Neural progenitor cell (in vitro differentiated cells): ENCODE measurements around the gene ALG1. TPM values are rescaled to one million over a fixed set of nuclear protein-coding genes. Genes with fewer than 3 reads are reported as not detected.

Experiments
- DNase-seq: peaks from one replicate; pipeline ENCODE4 v3.0.0-alpha.2; 2016; ENCODE audit warnings: low spot score
- H2AFZ ChIP-seq: fragments of 200-600 bp; sonication (generic); replicated peaks from 2 replicates; pipeline ENCODE4 v1.6.1; 2016; ENCODE audit warnings: antibody characterized with exemption
- H3F3A ChIP-seq: fragments of 200-600 bp; sonication (generic); 2 replicates; pipeline ENCODE4 v1.6.1; 2016; ENCODE audit warnings: antibody characterized with exemption, low read depth
- H3K27ac ChIP-seq: fragments of 200-600 bp; sonication (generic); 2 replicates; pipeline ENCODE4 v1.5.1; 2016; ENCODE audit warnings: mild to moderate bottlenecking
- H3K27me3 ChIP-seq: fragments of 200-600 bp; sonication (generic); 2 replicates; pipeline ENCODE4 v1.6.1; 2016; ENCODE audit warnings: mild to moderate bottlenecking, moderate library complexity
- H3K36me3 ChIP-seq: fragments of 200-600 bp; sonication (generic); 2 replicates; pipeline ENCODE4 v1.5.1; 2016
- H3K4me1 ChIP-seq: fragments of 200-600 bp; sonication (generic); 2 replicates; pipeline ENCODE4 v1.6.1; 2016; ENCODE audit warnings: mixed run types
- H3K4me2 ChIP-seq: fragments of 200-600 bp; sonication (generic); 2 replicates; pipeline ENCODE4 v1.6.1; 2016
- H3K4me3 ChIP-seq: fragments of 200-600 bp; sonication (generic); 2 replicates; pipeline ENCODE4 v1.5.1; 2016
- H3K79me2 ChIP-seq: fragments of 200-600 bp; sonication (generic); 2 replicates; pipeline ENCODE4 v1.6.1; 2016; ENCODE audit warnings: low read depth
- H3K9ac ChIP-seq: fragments of 200-600 bp; sonication (generic); 2 replicates; pipeline ENCODE4 v1.6.1; 2016
- H3K9me3 ChIP-seq: fragments of 200-600 bp; sonication (generic); 2 replicates; pipeline ENCODE4 v1.5.1; 2016; ENCODE audit warnings: low read depth
- H4K20me1 ChIP-seq: fragments of 200-600 bp; sonication (generic); 2 replicates; pipeline ENCODE4 v1.6.1; 2016; ENCODE audit warnings: low read depth
- H3K27ac Mint-ChIP-seq: 3 replicates; pipeline ENCODE4 v1.8.0; 2021; ENCODE audit warnings: mixed read lengths
- H3K27me3 Mint-ChIP-seq: 2 replicates; pipeline ENCODE4 v1.8.0; 2022; ENCODE audit warnings: low read depth, mild to moderate bottlenecking, inconsistent platforms, moderate library complexity, mixed read lengths; ENCODE audit not compliant: insufficient read depth
- H3K36me3 Mint-ChIP-seq: 3 replicates; pipeline ENCODE4 v1.8.0; 2021; ENCODE audit warnings: mixed read lengths
- H3K4me1 Mint-ChIP-seq: 3 replicates; pipeline ENCODE4 v1.8.0; 2021; ENCODE audit warnings: mixed read lengths
- H3K4me3 Mint-ChIP-seq: 3 replicates; pipeline ENCODE4 v1.8.0; 2021; ENCODE audit warnings: mild to moderate bottlenecking, moderate library complexity, mixed read lengths
- H3K9me3 Mint-ChIP-seq: 3 replicates; pipeline ENCODE4 v1.8.0; 2020; ENCODE audit warnings: mixed read lengths
- CTCF ChIP-seq: fragments of 200-600 bp; sonication (generic); IDR thresholded peaks from 2 replicates; pipeline ENCODE4 v1.5.1; 2017; ENCODE audit warnings: antibody characterized with exemption, mild to moderate bottlenecking
- EZH2 ChIP-seq: fragments of 200-600 bp; sonication (generic); IDR thresholded peaks from 2 replicates; pipeline ENCODE4 v1.6.1; 2017; ENCODE audit warnings: antibody characterized with exemption, mild to moderate bottlenecking, moderate library complexity
- EZH2phosphoT487 ChIP-seq: fragments of 200-600 bp; sonication (generic); IDR thresholded peaks from 2 replicates; pipeline ENCODE4 v1.6.1; 2017; ENCODE audit warnings: antibody characterized with exemption
- total RNA-seq: library from RNA; depleted of rRNA; stranded (reverse); fragments of >200 nt; gene quantifications from 2 replicates; pipeline ENCODE4 v1.2.3, GENCODE V29; 2015; ENCODE audit warnings: low replicate concordance

Gene ALG1
- total RNA-seq, 1 donor from 2014 or later = 6.1 TPM

DNA sequence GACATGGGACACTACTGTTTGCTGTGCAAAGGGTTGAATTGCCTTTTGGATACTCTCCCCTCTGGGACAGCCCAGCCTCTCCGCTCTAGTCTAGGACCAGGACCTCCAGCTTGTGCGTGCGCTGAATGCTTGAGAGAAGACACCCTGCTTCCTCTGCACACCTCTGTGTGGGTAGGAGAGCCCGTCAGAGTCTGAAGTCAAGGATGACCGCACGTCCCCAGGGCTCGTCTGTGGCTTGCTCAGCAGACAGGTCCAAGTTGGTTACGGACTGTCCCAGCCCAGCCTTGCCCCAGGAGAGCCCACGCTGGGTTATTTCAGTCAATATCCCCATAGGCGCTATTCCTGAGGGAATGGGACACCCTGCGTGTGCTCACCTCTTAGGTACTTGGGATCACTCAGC, 9.6 kb upstream of the ALG1 start:
- TF ChIP-seq EZH2 (no peak), EZH2phosphoT487 (no peak), CTCF (no peak)
- H3K27me3 Mint-ChIP-seq = peaks cover 8% of the 10 kb centered on the region
- DNase-seq = no peak
- no peaks in the 10 kb centered on the region for H3K9me3 Mint-ChIP-seq
- H3K4me3 Mint-ChIP-seq = no peak overlapping the region
- no peak overlapping the region for H3K4me3 ChIP-seq
- H3K79me2 ChIP-seq = no peaks in the 10 kb centered on the region
- H3K9me3 ChIP-seq = no peaks in the 10 kb centered on the region
- H3K4me1 ChIP-seq = peaks cover 18% of the 10 kb centered on the region
- H2AFZ ChIP-seq = no peak overlapping the region
- H3K27ac ChIP-seq = no peak overlapping the region
- peaks cover 4% of the 10 kb centered on the region for H3K4me1 Mint-ChIP-seq
- no peak overlapping the region for H3K4me2 ChIP-seq
- H3K9ac ChIP-seq = no peak overlapping the region
- no peaks in the 10 kb centered on the region for H3K36me3 Mint-ChIP-seq
- H3K27ac Mint-ChIP-seq = no peak overlapping the region
- no peaks in the 10 kb centered on the region for H4K20me1 ChIP-seq
- no peaks in the 10 kb centered on the region for H3K27me3 ChIP-seq
- peaks cover 27% of the 10 kb centered on the region for H3F3A ChIP-seq
- H3K36me3 ChIP-seq = no peaks in the 10 kb centered on the region

DNA sequence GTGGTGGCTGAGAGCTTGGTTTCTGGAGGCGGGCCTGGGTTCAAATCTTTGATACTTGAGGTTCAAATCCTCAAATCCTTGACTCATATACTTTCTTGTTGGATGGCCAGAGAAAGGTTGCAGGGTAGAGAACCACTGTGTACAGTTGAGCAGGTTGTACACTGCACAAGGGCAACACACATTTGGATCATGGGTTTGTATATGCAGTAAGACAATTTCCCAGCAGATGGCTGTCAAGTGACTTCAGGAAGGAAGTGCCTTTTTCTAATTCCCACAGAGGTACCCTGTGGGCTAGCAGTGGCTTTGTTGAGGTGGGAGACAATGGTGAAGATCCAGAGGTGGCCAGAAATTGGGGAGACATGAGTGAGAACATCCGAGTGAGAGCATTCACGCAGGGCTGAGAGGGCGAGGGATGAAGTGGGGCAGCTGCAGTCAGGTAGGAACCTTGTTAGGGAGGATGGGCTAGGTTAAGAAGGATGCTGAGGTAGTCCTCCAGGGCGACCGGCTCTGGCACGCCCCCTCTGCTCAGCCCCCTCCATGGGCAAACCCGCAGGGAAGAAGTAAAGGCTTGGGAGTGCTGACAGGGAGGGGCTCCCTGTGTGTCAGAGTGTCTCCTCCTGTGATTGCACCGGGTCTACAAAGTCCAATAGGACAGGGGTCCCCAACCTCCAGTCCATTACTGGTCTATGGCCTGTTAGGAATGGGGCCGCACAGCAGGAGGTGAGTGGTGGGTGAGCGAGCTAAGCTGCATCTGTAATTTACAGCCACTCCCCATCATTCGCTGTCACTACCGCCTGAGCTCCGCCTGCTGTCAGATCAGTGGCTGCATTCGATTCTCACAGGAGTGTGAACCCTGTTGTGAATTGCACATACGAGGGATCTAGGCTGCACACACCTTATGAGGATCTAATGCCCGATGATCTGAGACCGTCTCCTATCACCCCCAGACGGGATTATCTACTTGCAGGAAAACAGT, 8.6 kb upstream of the ALG1 start:
- no peaks in the 10 kb centered on the region for H3K27me3 ChIP-seq
- no peak overlapping the region for H3K4me3 Mint-ChIP-seq
- no peaks in the 10 kb centered on the region for H3K9me3 Mint-ChIP-seq
- no peaks in the 10 kb centered on the region for H4K20me1 ChIP-seq
- H2AFZ ChIP-seq = no peak overlapping the region
- no peak for TF ChIP-seq EZH2phosphoT487
- no peak for TF ChIP-seq CTCF
- no peak for TF ChIP-seq EZH2
- H3K27ac ChIP-seq = no peak overlapping the region
- H3K27me3 Mint-ChIP-seq = peaks cover 6% of the 10 kb centered on the region
- no peaks in the 10 kb centered on the region for H3K79me2 ChIP-seq
- peaks cover 22% of the 10 kb centered on the region for H3F3A ChIP-seq
- H3K27ac Mint-ChIP-seq = no peak overlapping the region
- no peak overlapping the region for H3K9ac ChIP-seq
- no peak overlapping the region for H3K4me3 ChIP-seq
- DNase-seq = peak; percentile 10
- no peaks in the 10 kb centered on the region for H3K9me3 ChIP-seq
- H3K36me3 Mint-ChIP-seq = no peaks in the 10 kb centered on the region
- peaks cover 4% of the 10 kb centered on the region for H3K4me1 Mint-ChIP-seq
- H3K4me1 ChIP-seq = peaks cover 18% of the 10 kb centered on the region
- H3K36me3 ChIP-seq = no peaks in the 10 kb centered on the region
- H3K4me2 ChIP-seq = no peak overlapping the region

- no peak overlapping the region for H3K9ac ChIP-seq
- H3K4me3 ChIP-seq = no peak overlapping the region
- H3K4me1 ChIP-seq = peaks cover 3% of the 10 kb centered on the region
- TF ChIP-seq CTCF (no peak), EZH2phosphoT487 (no peak), EZH2 (no peak)
- Mint-ChIP-seq H3K9me3 (no peaks in the 10 kb centered on the region), H3K36me3 (no peaks in the 10 kb centered on the region), H3K27ac (no peak overlapping the region), H3K4me3 (no peak overlapping the region), H3K4me1 (no peaks in the 10 kb centered on the region), H3K27me3 (peaks cover 6% of the 10 kb centered on the region)
- no peak overlapping the region for H3K27ac ChIP-seq
- H3K79me2 ChIP-seq = no peaks in the 10 kb centered on the region
- H3K9me3 ChIP-seq = no peaks in the 10 kb centered on the region
- H3K36me3 ChIP-seq = no peaks in the 10 kb centered on the region
- no peaks in the 10 kb centered on the region for H3K27me3 ChIP-seq
- no peak overlapping the region for H2AFZ ChIP-seq
- no peak for DNase-seq
- H4K20me1 ChIP-seq = no peaks in the 10 kb centered on the region
- no peak overlapping the region for H3K4me2 ChIP-seq
- peaks cover 5% of the 10 kb centered on the region for H3F3A ChIP-seq
Observed at GRCh38 chr16:5064915-5065314, 6.7 kb upstream of the ALG1 start.
